22Rv1 (cell line): ENCODE results near the gene TMEM30A.

Experiments used
- CTCF ChIP-seq: fragments of 450-650 bp; IDR thresholded peaks from 2 replicates; pipeline ENCODE4 v1.5.1; 2017; ENCODE audit warnings: mild to moderate bottlenecking
- ZFX ChIP-seq: fragments of 450-650 bp; IDR thresholded peaks from 2 replicates; pipeline ENCODE4 v1.6.1; 2017; ENCODE audit warnings: antibody characterized with exemption, borderline replicate concordance

GRCh38 chr6:75261299-75261698, 23.3 kb downstream of the TMEM30A start:
- no peak for TF ChIP-seq CTCF
- no peak for TF ChIP-seq ZFX
